Naive thymus-derived CD4-positive, alpha-beta T cell (primary cell): ENCODE results near the gene DEPDC1. TPM values are rescaled to one million over a fixed set of nuclear protein-coding genes. Genes with fewer than 3 reads are reported as not detected.

Source experiments
- ATAC-seq: fragments of 150-1000 bp; cut with Tn5 transposase; 2 replicates; pipeline ENCODE4 v1.10.0; 2021; ENCODE audit warnings: mild to moderate bottlenecking, moderate library complexity
- CTCF ChIA-PET: fragments of 350-600 bp; sonication (Branson Sonifier 250); formaldehyde crosslinking; loops from one replicate; lab custom pipeline; 2021; ENCODE audit warnings: antibody characterized with exemption; lab: Charles Lee
- POLR2A ChIA-PET: fragments of 350-600 bp; sonication (Branson Sonifier 250); formaldehyde crosslinking; loops from one replicate; lab custom pipeline; 2021; ENCODE audit warnings: antibody characterized with exemption, inconsistent platforms; lab: Charles Lee
- DNase-seq, 9 donors: peaks; one replicate each; pipeline versions ENCODE4 v3.0.0 to v3.0.0-alpha.2; 2020 to 2022; ENCODE audit warnings: mixed read lengths in 1 of 9
- H3K27ac ChIP-seq: one replicate; pipeline ENCODE4 v1.7.0; 2013; ENCODE audit warnings: mild to moderate bottlenecking, low read depth, low read length, moderate library complexity
- H3K27me3 ChIP-seq, 2 donors: one replicate each; pipeline ENCODE4 v1.7.0; 2013; ENCODE audit warnings: low read length in 2 of 2, mild to moderate bottlenecking in 2 of 2, moderate library complexity in 2 of 2; ENCODE audit not compliant: control insufficient read depth in 2 of 2, insufficient read depth in 2 of 2
- H3K36me3 ChIP-seq, 3 experiments: 1 replicate in 2 of 3; 2 replicates in 1 of 3; pipeline ENCODE4 v1.7.0; 2013; ENCODE audit warnings: low read length in 3 of 3, mild to moderate bottlenecking in 3 of 3, moderate library complexity in 1 of 3; ENCODE audit not compliant: insufficient read depth in 3 of 3, control insufficient read depth in 2 of 3
- H3K4me1 ChIP-seq, 2 donors: one replicate each; pipeline ENCODE4 v1.7.0; 2013; ENCODE audit warnings: low read length in 2 of 2, mild to moderate bottlenecking in 2 of 2, moderate library complexity in 1 of 2; ENCODE audit not compliant: control insufficient read depth in 2 of 2, insufficient read depth in 2 of 2
- H3K4me3 ChIP-seq: 2 replicates; pipeline ENCODE4 v1.7.0; 2013; ENCODE audit warnings: mild to moderate bottlenecking, low read length
- H3K9me3 ChIP-seq, 3 experiments: 1 replicate in 2 of 3; 2 replicates in 1 of 3; pipeline ENCODE4 v1.7.0; 2013; ENCODE audit warnings: low read length in 3 of 3; ENCODE audit not compliant: control insufficient read depth in 2 of 3
- H3K27ac Mint-ChIP-seq, 9 donors: one replicate each; pipeline ENCODE4 v1.8.0; 2020 to 2022; ENCODE audit warnings: mixed read lengths in 9 of 9, mild to moderate bottlenecking in 8 of 9, moderate library complexity in 5 of 9, inconsistent platforms in 2 of 9
- H3K27me3 Mint-ChIP-seq, 5 donors: one replicate each; pipeline ENCODE4 v1.8.0; 2021 to 2022; ENCODE audit warnings: mixed read lengths in 5 of 5, mild to moderate bottlenecking in 1 of 5
- H3K36me3 Mint-ChIP-seq, 5 donors: one replicate each; pipeline ENCODE4 v1.8.0; 2020 to 2022; ENCODE audit warnings: mixed read lengths in 5 of 5, mild to moderate bottlenecking in 3 of 5, inconsistent platforms in 1 of 5
- H3K4me1 Mint-ChIP-seq, 7 donors: one replicate each; pipeline ENCODE4 v1.8.0; 2020 to 2022; ENCODE audit warnings: mixed read lengths in 7 of 7, mild to moderate bottlenecking in 3 of 7, inconsistent platforms in 1 of 7
- H3K4me3 Mint-ChIP-seq, 10 donors: one replicate each; pipeline ENCODE4 v1.8.0; 2020 to 2022; ENCODE audit warnings: mild to moderate bottlenecking in 10 of 10, mixed read lengths in 10 of 10, moderate library complexity in 6 of 10, inconsistent platforms in 2 of 10
- H3K9me3 Mint-ChIP-seq, 11 donors: one replicate each; pipeline ENCODE4 v1.8.0; 2020 to 2022; ENCODE audit warnings: mixed read lengths in 11 of 11, mild to moderate bottlenecking in 4 of 11, inconsistent platforms in 1 of 11, moderate library complexity in 1 of 11
- intact Hi-C, 2 donors: fragments of 100-400 bp; cut with micrococcal nuclease; formaldehyde crosslinking; loops; one replicate each; pipeline ENCODE4 v1.15.1; 2023
- polyA plus RNA-seq, 2 donors: library from polyadenylated mRNA; unstranded; fragments of 300-500 nt; fragmentation: Illumina TruSeq; gene quantifications; one replicate each; pipeline ENCODE4 v1.2.3, GENCODE V29; 2021
- total RNA-seq, 6 experiments: library from RNA in 5 of 6; stranded (reverse) in 5 of 6; gene quantifications; 1 replicate in 5 of 6; 2 replicates in 1 of 6; pipeline ENCODE4 v1.2.3 and lab custom pipeline; 2021 to 2026

The DEPDC1 gene
- total and polyA plus RNA-seq, 7 experiments from 2014 or later: 0.13 to 12.6 (median 0.24) TPM; not detected in 4

GRCh38 chr1:68460935-68461334 is 35.9 kb downstream of the DEPDC1 start:
- Histone ChIP-seq H3K27me3 (no peaks in the 10 kb centered on the region), H3K4me1 (no peaks in the 10 kb centered on the region), H3K9me3 (no peaks in the 10 kb centered on the region), H3K27ac (no peak overlapping the region), H3K4me3 (no peak overlapping the region), H3K36me3 (no peaks in the 10 kb centered on the region)
- POLR2A ChIA-PET: no interaction called here
- Mint-ChIP-seq H3K36me3 (peaks cover 0 to 9% (median 0%) of the 10 kb centered on the region in 5 donors), H3K4me3 (no peak overlapping the region), H3K9me3 (peaks cover 0 to 17% (median 12%) of the 10 kb centered on the region in 11 donors), H3K27me3 (peaks cover 4 to 15% (median 9%) of the 10 kb centered on the region in 5 donors), H3K4me1 (peaks cover 0 to 2% (median 0%) of the 10 kb centered on the region in 7 donors), H3K27ac (no peak overlapping the region)
- DNase-seq (no peak), ATAC-seq (no peak)
- intact Hi-C loops: no loop called here
- CTCF ChIA-PET: no interaction called here

- Histone ChIP-seq H3K4me1 (no peaks in the 10 kb centered on the region), H3K4me3 (no peak overlapping the region), H3K36me3 (no peaks in the 10 kb centered on the region), H3K27me3 (no peaks in the 10 kb centered on the region), H3K9me3 (no peaks in the 10 kb centered on the region), H3K27ac (no peak overlapping the region)
- ChIA-PET CTCF (no interaction called here), POLR2A (no interaction called here)
- Mint-ChIP-seq H3K27ac (no peak overlapping the region), H3K4me1 (peaks cover 0 to 2% (median 0%) of the 10 kb centered on the region in 7 donors), H3K36me3 (peaks cover 0 to 4% (median 0%) of the 10 kb centered on the region in 5 donors), H3K9me3 (peaks cover 0 to 12% (median 9%) of the 10 kb centered on the region in 11 donors), H3K27me3 (peaks cover 0 to 10% (median 9%) of the 10 kb centered on the region in 5 donors), H3K4me3 (no peak overlapping the region)
- DNase-seq: no peak
- ATAC-seq: no peak
- intact Hi-C loops: no loop called here
Measured at GRCh38 chr1:68459796-68460195, 37.1 kb downstream of the DEPDC1 start.

- CTCF ChIA-PET: no interaction called here
- H3K4me3 ChIP-seq: no peak overlapping the region
- POLR2A ChIA-PET: no interaction called here
- ATAC-seq (no peak), DNase-seq (no peak)
- Mint-ChIP-seq H3K36me3 (no peaks in the 10 kb centered on the region), H3K27me3 (peaks cover 0 to 10% (median 6%) of the 10 kb centered on the region in 5 donors), H3K27ac (no peak overlapping the region), H3K4me1 (peaks cover 0 to 2% (median 0%) of the 10 kb centered on the region in 7 donors), H3K9me3 (peaks cover 0 to 6% (median 5%) of the 10 kb centered on the region in 11 donors), H3K4me3 (no peak overlapping the region)
- intact Hi-C loops: no loop called here
- H3K36me3 ChIP-seq: no peaks in the 10 kb centered on the region
- H3K4me1 ChIP-seq: no peaks in the 10 kb centered on the region
- H3K9me3 ChIP-seq: no peaks in the 10 kb centered on the region
- H3K27ac ChIP-seq: no peak overlapping the region
- H3K27me3 ChIP-seq: no peaks in the 10 kb centered on the region
Measured at GRCh38 chr1:68459091-68459490, 37.8 kb downstream of the DEPDC1 start.

GRCh38 chr1:68456202-68456601 is 40.7 kb downstream of the DEPDC1 start:
- Mint-ChIP-seq H3K9me3 (peaks cover 0 to 4% (median 0%) of the 10 kb centered on the region in 11 donors), H3K27me3 (peaks cover 0 to 10% (median 6%) of the 10 kb centered on the region in 5 donors), H3K27ac (no peak overlapping the region), H3K4me3 (no peak overlapping the region), H3K36me3 (no peaks in the 10 kb centered on the region), H3K4me1 (peaks cover 0 to 2% (median 0%) of the 10 kb centered on the region in 7 donors)
- Histone ChIP-seq H3K27me3 (no peaks in the 10 kb centered on the region), H3K4me1 (no peaks in the 10 kb centered on the region), H3K9me3 (no peaks in the 10 kb centered on the region), H3K27ac (no peak overlapping the region), H3K4me3 (no peak overlapping the region), H3K36me3 (no peaks in the 10 kb centered on the region)
- no peak for DNase-seq
- ChIA-PET CTCF (no interaction called here), POLR2A (no interaction called here)
- intact Hi-C loops: no loop called here
- no peak for ATAC-seq

- H3K4me3 Mint-ChIP-seq: no peak overlapping the region
- peaks cover 0 to 4% (median 0%) of the 10 kb centered on the region in 11 donors for H3K9me3 Mint-ChIP-seq
- H3K36me3 Mint-ChIP-seq: no peaks in the 10 kb centered on the region
- Histone ChIP-seq H3K36me3 (no peaks in the 10 kb centered on the region), H3K27ac (no peak overlapping the region), H3K9me3 (no peaks in the 10 kb centered on the region), H3K27me3 (no peaks in the 10 kb centered on the region), H3K4me1 (no peaks in the 10 kb centered on the region), H3K4me3 (no peak overlapping the region)
- POLR2A ChIA-PET: no interaction called here
- no peak for DNase-seq
- no peak overlapping the region for H3K27ac Mint-ChIP-seq
- intact Hi-C loops: no loop called here
- peaks cover 0 to 8% (median 5%) of the 10 kb centered on the region in 5 donors for H3K27me3 Mint-ChIP-seq
- H3K4me1 Mint-ChIP-seq: no peaks in the 10 kb centered on the region
- ATAC-seq: no peak
- CTCF ChIA-PET: no interaction called here
Measured at GRCh38 chr1:68454534-68454933, 42.3 kb downstream of the DEPDC1 start.

- ATAC-seq: no peak
- peaks cover 0 to 7% (median 0%) of the 10 kb centered on the region in 5 donors for H3K27me3 Mint-ChIP-seq
- H3K27ac ChIP-seq: no peak overlapping the region
- no peaks in the 10 kb centered on the region for H3K36me3 Mint-ChIP-seq
- no peaks in the 10 kb centered on the region for H3K27me3 ChIP-seq
- H3K9me3 Mint-ChIP-seq: peaks cover 0 to 5% (median 0%) of the 10 kb centered on the region in 11 donors
- H3K4me3 Mint-ChIP-seq: no peak overlapping the region
- peaks cover 0 to 1% (median 0%) of the 10 kb centered on the region in 7 donors for H3K4me1 Mint-ChIP-seq
- no peaks in the 10 kb centered on the region for H3K36me3 ChIP-seq
- no peak overlapping the region for H3K27ac Mint-ChIP-seq
- CTCF ChIA-PET: no interaction called here
- no peaks in the 10 kb centered on the region for H3K4me1 ChIP-seq
- intact Hi-C loops: no loop called here
- no peak overlapping the region for H3K4me3 ChIP-seq
- no peak for DNase-seq
- H3K9me3 ChIP-seq: no peaks in the 10 kb centered on the region
- POLR2A ChIA-PET: no interaction called here
Measured at GRCh38 chr1:68453060-68453670, 43.7 kb downstream of the DEPDC1 start.

GRCh38 chr1:68449901-68450300 is 47.0 kb downstream of the DEPDC1 start, which contains the start of gene RPE65:
Gene RPE65, minus strand, starts transcription at chr1:68449954. Its CDS starts 49 bp downstream, at chr1:68449905.
- Histone ChIP-seq H3K4me3 (no peak within 1 kb of the TSS), H3K36me3 (no peaks in the 10 kb centered on the region), H3K27me3 (no peaks in the 10 kb centered on the region), H3K4me1 (no peaks in the 10 kb centered on the region), H3K27ac (no peak within 1 kb of the TSS), H3K9me3 (no peaks in the 10 kb centered on the region)
- peaks cover 0 to 8% (median 0%) of the 10 kb centered on the region in 11 donors for H3K9me3 Mint-ChIP-seq
- ATAC-seq: no peak
- peaks cover 0 to 4% (median 0%) of the 10 kb centered on the region in 5 donors for H3K27me3 Mint-ChIP-seq
- ChIA-PET POLR2A (no interaction called here), CTCF (no interaction called here)
- DNase-seq: no peak
- no peak within 1 kb of the TSS for H3K27ac Mint-ChIP-seq
- intact Hi-C loops: no loop called here
- no peaks in the 10 kb centered on the region for H3K36me3 Mint-ChIP-seq
- H3K4me3 Mint-ChIP-seq: no peak within 1 kb of the TSS
- H3K4me1 Mint-ChIP-seq: peaks cover 0 to 1% (median 0%) of the 10 kb centered on the region in 7 donors
